T follicular helper cell (primary cell): ENCODE measurements around the gene HYKK.
"Not testable (repeated sequence)": the region's sequence is repeated elsewhere in the genome, so short reads cannot be mapped to it uniquely, and the experiment has no call there.

Experiments used
- DNase-seq: peaks from one replicate; pipeline ENCODE4 v3.0.0-alpha.2; 2020; ENCODE audit warnings: low read depth
- total RNA-seq, 2 experiments: gene quantifications; one replicate each; lab custom pipeline; 2026; lab: John Stamatoyannopoulos, UW

Gene HYKK
- total RNA-seq = 0.56 to 5.3 reads per million in 2 experiments

- peak; percentile 68 for DNase-seq
Observed at GRCh38 chr15:78506971-78507830, at the start of gene HYKK. Gene HYKK (plus strand): TSS chr15:78507577. CDS start chr15:78513089, 5,512 bp downstream.

- DNase-seq = no peak
Observed at GRCh38 chr15:78460737-78461136, 46.6 kb upstream of the HYKK start.

DNA sequence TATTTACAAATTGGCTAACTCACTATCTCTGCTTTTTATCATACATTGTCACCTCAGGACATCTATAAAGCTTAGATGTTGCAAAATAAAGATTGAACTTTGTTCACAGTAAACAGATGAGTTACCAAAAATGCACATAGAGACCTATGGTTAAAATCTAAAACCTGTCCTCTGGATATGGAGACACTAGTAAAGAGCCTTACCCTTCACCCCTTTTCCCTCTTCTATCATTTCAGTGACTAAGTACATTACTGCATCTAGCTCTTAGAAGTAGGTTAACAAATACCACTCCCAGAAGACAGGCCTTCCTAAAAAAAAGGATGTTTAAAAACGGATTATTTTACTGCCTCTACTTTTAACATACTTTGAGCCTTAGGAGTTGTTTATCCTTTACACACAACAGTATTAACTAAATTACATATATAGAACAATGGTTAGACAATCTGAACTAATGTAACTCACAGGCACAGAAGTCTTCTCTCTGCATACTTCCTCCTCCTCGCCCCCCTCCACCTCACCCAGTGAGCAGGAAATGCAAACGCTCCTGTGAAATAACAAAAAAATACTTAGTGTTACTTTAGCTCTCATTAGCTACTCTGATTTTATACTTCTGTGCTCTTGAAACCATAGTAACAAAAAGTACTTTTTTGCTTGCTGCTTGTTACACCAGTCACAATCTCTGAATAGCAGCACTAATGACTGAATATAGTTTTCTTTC is 46.0 kb upstream of the HYKK start:
- DNase-seq = peak; percentile 8

GRCh38 chr15:78469031-78469430 is 38.3 kb upstream of the HYKK start:
- no peak for DNase-seq

DNA sequence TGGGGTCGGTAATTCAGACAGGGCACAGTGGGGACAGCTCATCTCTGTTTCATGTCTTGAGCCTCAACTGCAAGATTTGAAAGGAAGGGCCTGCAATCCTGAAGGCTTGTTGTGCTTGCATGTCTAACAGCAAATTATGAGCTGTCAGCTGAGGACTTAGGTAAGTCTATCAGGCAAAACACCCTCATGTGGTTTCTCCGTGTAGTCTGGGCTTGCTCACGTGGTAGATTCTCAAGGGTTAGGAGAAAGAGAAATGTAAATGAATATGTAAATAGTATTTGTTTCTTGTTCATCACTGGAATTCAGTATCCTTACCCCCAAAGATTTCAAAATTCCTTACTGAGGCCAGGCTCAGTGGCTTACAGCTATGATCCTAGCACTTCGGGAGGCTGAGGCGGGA is 30.1 kb upstream of the HYKK start:
- no peak for DNase-seq

- no peak for DNase-seq
Observed at GRCh38 chr15:78479650-78480049, 27.7 kb upstream of the HYKK start.

DNA sequence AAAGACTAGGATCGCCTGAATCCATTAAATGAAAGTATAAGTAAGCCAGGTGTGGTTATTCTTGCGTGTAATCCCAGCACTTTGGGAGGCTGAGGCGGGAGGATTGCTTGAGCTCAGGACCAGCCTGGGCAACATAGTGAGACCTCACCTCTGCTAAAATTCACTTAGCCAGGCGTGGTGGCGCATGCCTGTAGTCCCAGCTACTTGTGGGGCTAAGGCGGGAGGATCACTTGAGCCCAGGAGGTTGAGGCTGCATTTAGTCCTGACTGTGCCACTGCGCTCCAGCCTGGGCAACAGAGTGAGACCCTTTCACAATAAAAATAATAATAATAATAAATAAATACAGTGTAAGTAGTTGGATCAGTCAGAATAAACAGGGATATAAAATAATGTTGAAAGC is 25.5 kb upstream of the HYKK start:
- no peak for DNase-seq

DNA sequence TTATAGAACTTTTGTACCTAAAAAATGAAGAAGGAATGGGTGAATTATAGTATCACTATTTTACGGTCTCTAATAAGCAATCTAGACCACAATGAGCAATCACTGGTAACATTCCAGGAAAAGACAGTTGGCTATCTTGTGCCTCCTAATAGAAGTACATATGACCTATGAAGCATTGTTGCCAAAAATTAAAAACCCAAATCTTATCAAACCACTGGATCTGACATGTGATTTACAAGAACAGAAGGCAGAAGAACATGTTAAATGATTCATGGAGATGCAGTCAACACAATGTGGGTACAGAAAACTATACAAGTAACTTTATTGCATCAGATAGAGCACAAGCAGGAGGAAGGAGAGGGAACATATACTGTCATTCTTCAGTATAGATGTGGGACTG is 14.5 kb upstream of the HYKK start:
- DNase-seq = no peak

- no peak for DNase-seq
Observed at GRCh38 chr15:78501857-78502256, 5.5 kb upstream of the HYKK start.

GRCh38 chr15:78502641-78503040 is 4.7 kb upstream of the HYKK start:
- DNase-seq = no peak

DNA sequence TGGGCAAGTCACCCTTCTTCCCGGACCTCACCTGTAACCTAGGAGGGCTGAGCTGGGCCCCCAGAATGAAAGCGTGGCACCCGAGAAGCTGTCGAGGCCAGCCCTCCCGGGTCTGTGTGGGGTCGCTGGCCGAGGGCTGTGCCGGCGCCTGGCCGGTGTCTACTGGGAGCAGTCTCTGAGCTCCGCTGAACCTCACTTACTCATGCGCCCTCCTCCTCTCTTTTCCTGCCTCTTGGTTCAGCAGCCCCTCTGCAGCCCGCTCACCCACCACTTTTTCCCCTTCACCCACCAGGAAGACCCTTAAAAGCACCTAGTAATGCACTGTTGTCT is 419 bp downstream of the HYKK start:
- DNase-seq = no peak

DNA sequence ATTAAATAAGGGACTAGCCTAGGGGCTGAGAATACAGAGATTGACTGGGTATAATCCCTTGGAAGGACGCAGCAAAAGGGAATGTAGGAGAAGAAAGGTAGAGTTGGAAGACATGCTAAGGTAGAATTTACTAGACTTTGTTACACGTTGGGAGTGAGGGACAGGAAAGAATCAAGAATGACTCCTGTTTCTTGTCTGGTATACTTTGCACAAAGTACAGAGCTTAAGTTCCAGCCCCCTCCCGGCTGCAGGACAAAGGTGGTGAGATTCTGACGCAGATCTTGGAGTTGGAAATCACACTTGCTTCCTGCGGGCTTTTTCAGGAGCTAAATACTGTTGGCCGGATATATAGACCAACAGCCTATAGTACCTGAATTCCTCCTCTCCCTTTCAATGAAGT is 895 bp downstream of the HYKK start:
- no peak for DNase-seq

GRCh38 chr15:78509726-78510312 is 2.4 kb downstream of the HYKK start:
- DNase-seq = no peak

DNA sequence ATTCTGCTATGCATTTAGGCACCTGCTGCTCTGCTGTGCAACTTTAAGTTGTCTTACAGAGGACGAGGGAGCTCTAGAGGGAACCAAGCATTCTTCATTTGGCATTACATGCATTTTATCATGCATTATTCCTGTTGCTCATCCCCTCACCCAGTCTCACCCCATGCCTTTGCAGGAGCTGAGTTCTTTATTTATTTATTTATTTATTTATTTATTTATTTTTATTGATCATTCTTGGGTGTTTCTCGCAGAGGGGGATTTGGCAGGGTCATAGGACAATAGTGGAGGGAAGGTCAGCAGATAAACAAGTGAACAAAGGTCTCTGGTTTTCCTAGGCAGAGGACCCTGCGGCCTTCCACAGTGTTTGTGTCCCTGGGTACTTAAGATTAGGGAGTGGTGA is 12.7 kb downstream of the HYKK start:
- DNase-seq = not testable (repeated sequence)

DNA sequence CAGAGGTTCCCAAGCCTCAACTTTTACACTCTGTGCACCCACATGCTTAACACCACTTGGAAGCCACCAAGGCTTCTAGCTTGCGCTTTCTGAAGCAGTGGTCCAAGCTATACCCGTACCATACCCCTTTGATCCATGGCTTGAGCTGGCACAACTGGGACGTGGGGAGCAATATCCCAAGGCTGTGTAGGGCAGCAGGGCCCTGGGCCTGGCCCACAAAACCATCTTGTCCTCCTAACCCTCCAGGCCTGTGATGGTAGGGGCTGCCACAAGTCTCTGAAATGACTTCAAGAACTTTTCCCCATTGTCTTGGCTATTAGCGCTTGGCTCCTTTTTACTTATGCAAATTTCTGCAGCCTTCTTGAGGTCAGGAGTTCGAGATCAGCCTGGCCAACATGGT is 16.9 kb downstream of the HYKK start:
- DNase-seq = no peak

- DNase-seq = no peak
Observed at GRCh38 chr15:78527325-78527724, 19.9 kb downstream of the HYKK start.

- DNase-seq = no peak
Observed at GRCh38 chr15:78533331-78533730, 26.0 kb downstream of the HYKK start.

DNA sequence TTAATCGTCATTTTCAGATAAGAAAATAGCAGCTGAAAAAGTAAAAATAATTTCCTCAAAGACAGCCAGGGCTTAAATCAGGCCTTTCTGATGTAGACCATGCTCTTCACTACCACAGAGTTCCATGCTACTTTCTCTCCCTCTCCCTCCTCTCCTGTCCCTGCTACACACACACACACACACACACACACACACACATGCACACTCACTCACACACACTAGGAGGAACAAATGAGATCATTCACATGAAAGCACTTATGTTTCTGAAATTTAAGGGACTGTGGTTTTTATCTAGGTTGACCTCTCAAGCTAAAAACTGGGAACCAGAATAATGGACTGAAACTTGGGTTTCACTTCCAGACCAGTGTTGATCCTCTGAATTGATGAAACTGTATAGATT is 28.8 kb downstream of the HYKK start:
- DNase-seq = no peak

DNA sequence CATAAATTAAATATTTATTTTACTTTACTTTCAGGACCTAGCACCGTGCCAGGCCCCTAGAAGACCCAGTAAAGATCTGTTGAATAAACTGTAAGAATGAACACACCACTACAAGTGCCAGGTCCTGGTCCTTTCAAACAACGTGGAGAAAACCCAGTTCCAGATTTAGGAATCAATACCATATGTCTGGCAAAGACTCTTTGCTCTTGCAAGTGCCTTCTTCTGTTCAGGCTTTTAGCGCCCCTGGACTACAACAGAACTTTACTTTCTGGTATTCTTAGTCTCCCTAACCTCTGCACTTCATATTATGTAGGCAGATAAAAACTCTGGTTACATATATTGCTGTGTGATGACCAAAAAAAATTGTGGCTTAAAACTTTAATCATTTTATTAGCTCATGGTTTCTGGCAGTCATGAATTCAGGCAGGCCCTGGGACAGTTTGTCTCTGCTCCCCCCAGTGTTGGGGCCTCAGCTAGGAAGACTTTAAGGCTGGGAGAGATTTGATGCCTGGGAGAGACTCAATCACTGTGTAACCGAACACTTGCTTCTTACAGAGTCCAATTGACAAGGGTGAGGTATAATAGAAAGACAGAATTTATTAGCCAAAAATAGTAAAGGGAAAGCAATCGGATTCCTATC is 30.0 kb downstream of the HYKK start:
- no peak for DNase-seq

GRCh38 chr15:78538358-78538757 is 31.0 kb downstream of the HYKK start:
- no peak for DNase-seq

GRCh38 chr15:78539464-78540140 is 32.2 kb downstream of the HYKK start:
- not testable (repeated sequence) for DNase-seq
